ENCODE results near the gene MRPS5. TPM values are rescaled to one million over a fixed set of nuclear protein-coding genes. Genes with fewer than 3 reads are reported as not detected.
"Not testable (repeated sequence)": the region's sequence is repeated elsewhere in the genome, so short reads cannot be mapped to it uniquely, and the experiment has no call there.

MRPS5 gene
- polyA plus RNA-seq (ENCODE audit: insufficient read length in 4 of 4): 10 to 100 TPM; 64.5 to 94.9 (median 80.7) TPM

DNA sequence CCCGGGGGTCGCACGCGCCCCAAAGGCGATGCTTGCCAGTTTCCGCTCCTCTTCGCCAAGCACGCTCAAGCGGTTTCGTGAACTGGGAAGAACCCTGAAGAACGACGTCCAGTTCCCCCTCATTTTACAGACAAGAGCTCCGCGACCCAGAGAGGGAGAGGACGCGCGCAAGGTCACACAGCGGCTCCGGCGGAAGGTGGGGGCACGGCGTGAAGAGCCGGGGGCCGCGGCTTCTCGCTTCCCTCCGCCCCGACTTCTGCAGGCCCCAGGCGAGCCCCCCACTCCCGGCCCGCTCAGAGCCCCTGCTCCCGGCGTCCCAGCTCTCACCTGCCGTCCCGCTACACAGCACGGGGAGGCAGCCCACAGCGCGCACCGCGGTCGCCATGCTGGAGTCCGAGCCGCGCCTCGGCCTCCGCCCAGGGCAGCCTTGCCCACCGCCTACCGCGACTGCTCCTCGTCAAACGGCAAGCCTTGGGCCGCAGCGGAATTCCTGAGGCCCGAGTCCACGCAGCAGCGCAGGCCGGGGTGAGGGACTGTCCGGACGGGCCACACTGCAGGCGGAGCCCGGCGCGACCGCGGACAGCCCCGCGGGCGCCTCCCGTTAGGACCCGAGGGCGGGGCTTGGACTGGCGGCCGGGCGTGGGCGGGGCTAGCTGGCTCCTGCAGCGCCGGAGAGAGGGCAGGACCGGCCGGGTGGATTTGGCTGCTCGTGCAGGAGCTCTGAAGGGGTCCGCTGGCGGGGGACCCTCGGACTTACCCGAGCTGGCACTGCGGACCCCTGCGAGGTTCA lies at the start of gene MRPS5:
TSS of gene MRPS5 (minus strand) at position 402 of the 790 bp plus-strand sequence. CDS start at position 385, 17 bp downstream.
- DNase-seq (ENCODE audit: low read depth in 4 of 4, low spot score in 2 of 4): peak; percentile 63 to 75 (median 64)

DNA sequence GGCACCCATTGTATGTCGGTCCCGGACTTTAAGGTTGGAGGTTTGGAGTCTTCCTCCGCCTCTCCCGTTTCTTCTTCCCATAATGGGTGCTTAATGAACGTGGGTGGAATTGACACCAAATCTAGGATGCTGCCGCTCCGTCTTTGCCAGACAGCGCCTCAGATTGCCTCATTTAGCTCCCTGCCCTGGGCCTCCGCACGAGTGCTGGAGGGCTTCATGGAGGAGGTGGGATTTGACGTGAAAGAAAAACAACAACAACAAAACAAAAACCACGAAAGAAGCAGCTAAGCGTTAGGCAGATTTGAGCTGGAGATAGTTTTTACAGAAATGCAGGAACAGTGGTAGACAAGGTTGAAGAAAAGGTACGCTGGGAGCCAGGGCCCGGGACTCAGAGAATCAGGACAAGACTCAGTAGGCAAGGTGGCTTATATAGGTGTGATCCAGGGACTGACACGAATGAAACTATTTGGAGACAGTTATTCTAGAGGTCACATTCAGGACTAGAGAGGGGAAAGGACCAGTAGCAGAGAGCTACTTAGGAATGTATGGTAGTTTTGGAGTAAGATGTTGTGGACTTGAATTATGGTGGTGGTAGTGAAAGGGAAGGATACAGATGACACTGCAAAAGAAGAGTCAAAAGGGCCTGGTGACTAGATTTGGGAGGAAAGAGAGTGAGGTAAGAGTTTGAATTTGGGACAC lies 44.6 kb upstream of the MRPS5 start:
- no peak for DNase-seq (ENCODE audit: low read depth in 4 of 4, low spot score in 2 of 4)

DNA sequence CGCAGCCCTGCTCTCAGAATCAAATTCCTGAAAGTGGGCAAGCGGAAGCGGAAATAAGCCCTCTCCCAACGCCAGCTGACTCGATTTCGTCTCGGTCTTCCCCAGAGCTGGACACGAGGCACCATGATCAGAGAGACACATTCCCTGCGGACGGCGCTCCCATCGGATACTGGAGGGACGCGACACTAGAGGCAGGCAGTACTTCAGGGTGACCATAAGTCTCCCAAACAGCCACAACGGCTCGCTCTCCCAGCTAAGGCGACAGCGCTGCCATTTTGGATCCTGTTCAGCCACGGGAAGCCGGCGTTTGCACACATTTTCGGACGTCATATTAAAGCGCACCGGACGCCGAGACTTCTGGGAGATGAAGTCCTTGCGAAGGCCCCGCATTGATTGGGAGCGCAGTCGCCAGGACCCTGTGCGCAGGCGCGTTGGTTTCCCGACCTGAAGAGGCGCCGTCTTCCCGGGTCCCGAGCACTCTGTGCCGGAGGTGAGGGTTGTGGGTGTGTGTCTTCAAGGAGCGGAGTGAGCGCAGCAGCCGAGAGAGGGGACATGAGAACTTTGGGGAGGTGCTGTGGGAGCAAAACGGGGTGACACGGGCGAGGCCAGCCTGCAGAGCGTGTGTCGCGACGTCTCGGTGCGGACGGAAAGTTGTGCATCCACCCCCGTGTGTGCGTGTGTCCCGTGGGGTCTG lies 43.9 kb upstream of the MRPS5 start, which contains the start of gene ZNF2:
TSS of gene ZNF2 (plus strand) at position 439 of the 694 bp plus-strand sequence. CDS start 10,418 bp downstream, outside the sequence.
- peak; percentile 95 to 99 (median 96) for DNase-seq (ENCODE audit: low read depth in 4 of 4, low spot score in 2 of 4)

DNA sequence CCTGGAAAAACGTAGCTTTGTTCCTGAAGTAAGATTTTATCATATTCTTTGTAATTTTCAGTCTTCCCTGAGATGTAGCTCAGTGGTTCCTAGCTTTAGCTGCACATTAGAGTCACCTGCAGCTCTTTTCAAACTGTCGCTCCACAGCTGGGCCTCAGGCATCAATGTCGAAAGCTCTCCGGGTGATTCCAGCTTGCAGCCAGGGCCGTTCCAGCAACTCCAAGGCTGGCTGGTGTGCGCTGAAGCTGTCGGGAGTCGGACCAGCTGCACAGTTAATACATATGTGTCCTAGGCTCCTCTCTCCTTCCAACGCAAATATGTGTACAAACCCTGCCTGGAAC lies 43.4 kb upstream of the MRPS5 start:
- DNase-seq (ENCODE audit: low read depth in 4 of 4, low spot score in 2 of 4): no peak

DNA sequence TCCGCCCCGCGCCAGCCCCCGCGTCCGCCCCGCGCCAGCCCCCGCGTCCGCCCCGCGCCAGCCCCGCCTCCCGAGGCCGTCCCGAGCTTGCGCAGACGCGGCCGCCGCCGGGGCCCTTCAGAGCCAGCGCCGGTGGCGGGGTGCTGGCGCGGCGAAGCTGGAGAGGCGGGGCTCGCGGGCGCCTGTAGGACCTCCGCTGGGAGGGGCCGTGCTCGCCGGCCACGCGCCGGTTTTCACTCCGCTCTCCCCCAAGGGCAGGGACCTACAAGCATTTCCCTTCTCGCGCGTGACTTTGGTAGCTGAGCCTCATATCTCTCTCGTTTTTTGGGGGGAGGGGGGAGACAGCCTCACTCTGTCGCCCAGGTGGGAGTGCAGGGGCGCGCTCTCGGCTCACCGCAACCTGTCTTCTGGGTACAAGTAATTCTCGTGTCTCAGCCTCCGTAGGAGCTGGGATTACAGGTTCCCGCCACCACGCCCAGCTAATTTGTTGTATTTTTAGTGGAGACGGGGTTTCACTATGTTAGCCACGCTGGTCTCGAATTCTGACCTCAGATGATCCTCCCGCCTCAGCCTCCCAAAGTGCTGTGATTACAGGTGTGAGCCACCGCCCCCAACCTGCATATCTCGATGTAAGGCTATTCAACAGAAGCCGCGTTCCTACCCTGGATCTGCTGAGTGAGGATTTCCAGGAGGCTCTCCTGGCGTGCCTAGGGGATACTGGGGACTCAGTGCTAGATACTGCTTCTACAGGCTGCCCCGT lies 38.3 kb upstream of the MRPS5 start, which contains the start of gene ZNF514:
TSS of gene ZNF514 (minus strand) at position 159 of the 760 bp plus-strand sequence. CDS start 6,595 bp downstream, outside the sequence.
- peak in 3 of 4 donors; percentile 42 to 47 (median 46) for DNase-seq (ENCODE audit: low read depth in 4 of 4, low spot score in 2 of 4)

DNA sequence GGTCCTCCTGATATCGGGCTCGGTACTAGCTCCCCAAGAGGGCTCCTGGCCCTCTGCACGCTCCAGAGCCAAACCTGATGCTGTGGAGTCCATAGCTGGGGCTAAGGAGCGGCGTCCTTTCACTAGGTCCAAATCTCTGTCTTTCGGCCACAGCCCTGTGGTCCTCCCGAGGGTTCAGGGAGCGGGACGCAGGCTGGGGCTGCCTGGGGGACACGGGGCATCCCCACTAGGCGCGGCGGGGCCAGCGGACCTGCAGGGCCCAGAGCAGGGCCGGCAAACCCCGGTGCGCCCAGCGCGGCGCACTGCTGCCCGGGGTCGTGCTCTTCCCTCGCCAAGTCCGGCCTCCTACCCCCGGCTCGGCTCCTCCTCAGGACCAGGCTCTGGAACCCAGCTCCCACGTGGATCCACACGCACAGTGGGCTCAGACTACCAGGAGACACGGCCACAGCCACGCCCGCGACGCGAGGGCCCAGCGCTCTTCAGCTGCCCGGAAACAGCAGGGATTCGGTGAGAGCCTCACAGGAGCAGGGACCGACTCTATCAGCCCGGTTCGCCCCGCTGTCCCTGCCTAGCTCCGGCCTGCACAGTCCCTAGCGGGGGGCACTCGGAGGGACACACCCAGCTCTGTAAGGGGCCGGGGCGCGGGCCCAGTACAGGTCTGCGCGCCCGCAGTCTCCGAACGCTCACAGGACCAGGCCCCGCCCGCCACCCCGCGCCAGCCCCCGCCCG lies 37.4 kb upstream of the MRPS5 start:
- DNase-seq (ENCODE audit: low read depth in 4 of 4, low spot score in 2 of 4): peak in 2 of 4 donors; percentile 12 to 37

DNA sequence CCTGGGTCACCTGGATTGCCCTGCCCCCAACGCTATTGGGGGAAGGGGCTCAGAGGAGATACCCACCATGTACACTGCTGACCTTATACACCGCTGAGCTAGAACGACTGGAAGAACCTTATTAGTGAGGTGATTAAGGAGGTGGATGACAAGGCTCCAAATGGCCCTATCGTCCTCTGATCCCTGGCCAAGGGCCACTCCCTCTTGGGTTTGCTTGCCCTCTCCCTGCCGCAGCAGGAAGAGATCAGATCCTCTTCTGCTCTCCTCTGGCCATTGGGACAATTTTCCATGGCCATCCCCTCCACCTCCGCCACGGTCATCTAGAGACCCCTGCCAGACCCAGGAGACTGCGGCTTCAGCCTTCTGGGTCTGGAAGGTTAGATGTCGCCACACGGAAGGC lies 36.8 kb upstream of the MRPS5 start:
- no peak for DNase-seq (ENCODE audit: low read depth in 4 of 4, low spot score in 2 of 4)

DNA sequence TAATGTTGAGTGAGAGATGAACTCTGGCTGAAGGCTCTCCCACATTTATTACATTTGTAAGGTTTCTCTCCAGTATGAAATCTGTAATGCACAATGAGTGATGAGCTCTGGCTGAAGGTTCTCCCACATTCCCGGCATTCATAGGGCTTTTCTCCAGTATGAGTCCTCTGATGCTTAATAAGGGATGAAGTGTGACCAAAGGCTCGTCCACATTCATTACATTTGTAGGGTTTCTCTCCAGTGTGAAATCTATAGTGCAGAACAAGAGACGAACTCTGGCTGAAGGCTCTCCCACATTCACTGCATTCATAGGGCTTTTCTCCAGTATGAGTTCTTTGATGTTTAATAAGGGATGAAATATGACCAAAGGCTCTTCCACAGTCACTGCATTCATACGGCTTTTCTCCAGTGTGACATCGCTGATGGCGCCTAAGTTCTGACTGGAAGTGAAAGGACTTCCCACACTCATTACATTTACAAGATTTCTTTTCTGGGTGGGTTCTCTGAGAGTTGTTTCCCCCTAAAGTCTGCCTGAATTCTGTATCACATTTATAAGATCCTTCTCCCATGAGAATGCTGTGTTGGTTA lies 27.9 kb upstream of the MRPS5 start:
- no peak for DNase-seq (ENCODE audit: low read depth in 4 of 4, low spot score in 2 of 4)

DNA sequence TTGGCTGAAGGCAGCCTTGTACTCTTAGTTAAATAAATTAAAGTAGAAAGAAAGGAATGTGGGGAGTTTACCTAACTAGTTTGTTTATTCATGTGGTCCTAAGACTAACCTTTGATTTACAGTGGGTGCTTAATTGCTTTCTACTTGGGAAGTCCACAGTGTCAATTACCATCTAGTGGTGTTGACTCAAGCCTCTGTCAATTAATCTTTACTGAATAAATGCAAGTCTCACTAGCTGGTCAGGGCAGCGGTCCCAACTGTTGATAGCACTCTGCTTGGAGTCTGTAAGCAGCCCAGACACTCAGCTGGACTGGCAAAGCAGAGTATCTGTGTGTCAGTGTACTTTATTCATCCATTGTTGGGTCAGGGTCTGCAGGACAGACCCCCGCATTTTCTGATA lies 22.2 kb upstream of the MRPS5 start:
- DNase-seq (ENCODE audit: low read depth in 4 of 4, low spot score in 2 of 4): no peak

DNA sequence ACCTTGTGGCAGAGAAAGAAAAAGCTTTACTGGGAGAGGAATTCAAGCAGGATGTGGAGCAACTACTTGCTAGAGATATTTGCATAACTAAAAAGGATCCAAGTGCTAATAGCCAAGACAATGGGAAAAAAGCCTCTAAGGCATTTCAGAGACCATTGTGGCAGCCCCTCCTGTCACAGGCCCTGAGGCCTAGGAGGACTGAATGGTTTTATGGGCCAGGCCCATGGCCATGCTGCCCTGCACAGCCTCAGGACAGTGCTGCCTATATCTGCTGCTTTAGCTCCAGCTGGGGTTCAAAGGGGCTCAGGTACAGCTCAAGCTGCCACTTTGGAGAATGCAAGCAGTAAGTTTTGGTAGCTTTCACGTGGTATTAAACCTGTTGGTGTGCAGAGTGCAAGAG lies 17.1 kb upstream of the MRPS5 start:
- DNase-seq (ENCODE audit: low read depth in 4 of 4, low spot score in 2 of 4): no peak

DNA sequence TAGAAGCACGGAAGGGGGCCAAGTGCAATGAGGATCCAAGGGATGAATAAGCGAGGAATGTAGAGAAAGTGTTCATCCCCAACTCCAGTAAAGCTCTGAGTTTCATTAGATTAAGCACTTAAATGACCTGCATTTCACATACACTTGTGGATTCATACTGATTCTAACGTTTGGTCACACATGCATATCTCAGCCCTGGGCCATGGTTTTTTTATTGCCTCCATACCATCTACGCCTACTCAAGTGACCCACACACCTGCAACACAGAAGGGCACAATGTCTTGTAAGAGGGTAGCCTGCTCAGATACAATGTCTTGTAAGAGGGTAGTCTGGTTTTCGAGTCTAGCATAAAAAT lies 566 bp upstream of the MRPS5 start:
- DNase-seq (ENCODE audit: low read depth in 4 of 4, low spot score in 2 of 4): peak in 2 of 4 donors; percentile 7 to 47

DNA sequence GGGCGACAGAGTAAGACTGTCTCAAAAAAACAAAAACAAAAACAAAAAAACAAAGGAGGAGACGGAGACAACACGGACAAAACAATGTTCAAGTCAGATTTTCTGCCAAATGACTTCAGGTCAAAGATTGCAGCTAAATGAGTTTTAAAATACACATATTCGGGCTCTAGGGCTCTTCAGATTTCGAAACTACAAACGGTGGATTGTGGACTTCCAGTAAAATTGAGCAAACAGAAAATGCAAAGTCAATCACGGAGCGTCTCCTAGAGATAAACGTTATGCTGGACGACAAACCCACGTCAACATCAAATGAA lies 558 bp downstream of the MRPS5 start:
- DNase-seq (ENCODE audit: low read depth in 4 of 4, low spot score in 2 of 4): peak; percentile 4 to 23 (median 10)

DNA sequence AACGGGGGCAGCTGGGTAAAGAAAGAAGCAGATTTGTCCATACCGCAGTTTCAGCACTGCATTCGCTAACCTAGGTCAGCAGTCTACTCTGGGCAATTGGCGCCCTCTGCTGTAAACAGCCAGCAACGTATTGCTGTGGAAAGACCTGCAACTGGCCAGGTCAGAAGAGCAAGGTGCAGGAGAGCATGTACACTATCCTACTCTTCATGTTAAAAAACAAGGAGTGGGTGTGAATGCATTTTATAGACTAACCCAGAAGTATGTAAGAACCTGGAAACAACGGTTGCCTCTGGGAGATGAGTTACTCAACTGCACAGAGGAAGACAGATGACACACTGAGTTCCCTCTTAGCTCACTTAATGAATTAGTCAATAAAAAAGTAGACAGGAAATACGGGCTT lies 6.2 kb downstream of the MRPS5 start:
- peak; percentile 27 to 58 (median 30) for DNase-seq (ENCODE audit: low read depth in 4 of 4, low spot score in 2 of 4)

DNA sequence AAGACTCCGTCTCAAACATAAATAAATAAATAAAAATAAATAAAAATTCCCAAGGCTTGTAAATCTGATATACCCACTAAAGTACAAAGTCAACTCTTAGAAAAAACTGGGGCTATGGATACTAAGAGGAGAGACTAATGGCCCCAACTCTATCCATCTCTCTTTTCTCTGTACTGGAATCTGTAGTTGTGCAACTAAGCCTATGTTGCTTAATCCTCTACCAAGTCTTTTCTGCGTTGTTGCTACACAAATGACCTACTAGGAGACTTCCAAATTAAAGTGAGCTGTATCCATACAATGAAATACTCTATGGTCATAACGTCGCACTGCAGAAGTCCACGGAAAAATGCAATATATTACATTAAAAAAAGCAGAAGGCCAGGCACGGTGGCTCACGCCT lies 8.1 kb downstream of the MRPS5 start:
- DNase-seq (ENCODE audit: low read depth in 4 of 4, low spot score in 2 of 4): no peak

DNA sequence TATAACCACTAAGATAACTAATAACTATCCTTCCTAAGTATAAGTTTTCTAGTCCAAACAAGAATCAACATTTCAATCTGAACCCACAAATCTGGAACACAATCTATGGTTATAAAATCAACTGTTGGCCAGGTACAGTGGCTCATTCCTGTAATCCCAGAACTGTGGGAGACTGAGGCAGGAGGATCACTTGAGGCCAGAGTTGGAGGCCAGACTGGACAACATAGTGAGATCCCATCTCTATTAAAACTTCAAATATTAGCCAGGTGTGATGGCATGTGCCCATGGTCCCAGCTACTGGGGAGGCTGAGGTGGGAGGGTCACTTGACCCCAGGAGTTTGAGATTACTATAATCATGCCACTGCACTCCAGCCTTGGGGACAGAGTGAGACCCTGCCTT lies 11.2 kb downstream of the MRPS5 start:
- DNase-seq (ENCODE audit: low read depth in 4 of 4, low spot score in 2 of 4): no peak

DNA sequence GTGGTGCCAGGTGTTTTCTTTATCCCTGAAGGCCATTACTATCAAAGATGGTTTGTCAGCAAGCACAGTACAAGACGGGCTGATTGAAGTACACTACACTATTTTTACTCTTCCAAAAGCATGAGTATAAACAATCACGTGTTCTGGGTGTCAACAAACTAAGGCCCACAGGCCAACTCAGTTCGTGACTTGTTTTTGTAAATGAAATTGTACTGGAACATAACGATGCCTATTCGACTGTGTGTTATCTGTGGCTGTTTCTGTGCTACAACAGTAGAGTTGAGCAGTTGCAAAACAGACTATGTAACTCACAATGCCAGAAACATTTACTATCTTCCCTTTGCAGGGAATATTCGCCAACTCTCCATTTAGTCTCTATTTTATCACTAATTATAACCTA lies 12.3 kb downstream of the MRPS5 start:
- no peak for DNase-seq (ENCODE audit: low read depth in 4 of 4, low spot score in 2 of 4)

DNA sequence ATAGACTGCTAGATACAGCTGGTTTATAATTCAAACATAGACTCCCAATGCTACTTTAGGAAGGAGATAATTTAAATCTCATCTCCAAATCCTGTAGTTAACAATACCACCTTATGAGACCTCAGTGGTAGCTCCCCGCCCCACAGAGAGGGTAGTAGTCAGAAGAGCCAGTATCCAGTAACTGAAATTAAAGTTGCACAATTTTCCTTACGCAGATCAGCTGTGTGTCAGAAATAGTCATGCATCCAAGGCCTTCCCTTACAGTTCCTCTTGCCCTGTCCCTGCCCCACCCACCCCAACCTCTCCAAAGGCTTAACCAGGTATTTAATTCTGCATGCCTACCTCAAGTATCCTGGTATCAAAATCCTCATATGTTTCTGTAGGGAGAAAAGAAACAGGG lies 15.5 kb downstream of the MRPS5 start:
- DNase-seq (ENCODE audit: low read depth in 4 of 4, low spot score in 2 of 4): no peak

DNA sequence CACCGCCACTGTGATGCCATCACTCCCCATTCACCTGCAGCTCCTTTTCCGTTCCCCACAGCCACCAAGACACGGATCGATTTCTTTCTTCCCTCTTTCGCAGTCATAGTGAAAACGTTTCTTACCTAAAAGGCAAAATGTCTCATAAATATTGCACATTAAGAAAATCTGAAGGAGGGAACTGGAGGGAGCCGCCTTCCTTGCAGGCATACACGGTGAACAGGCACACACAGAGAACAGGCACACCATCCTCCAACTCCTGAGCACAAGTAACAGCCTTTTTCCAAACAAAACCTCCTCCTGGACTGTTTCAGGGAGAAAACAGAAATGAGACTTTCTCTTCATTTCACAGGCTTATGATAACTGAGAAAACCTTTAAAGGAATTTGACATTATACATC lies 17.0 kb downstream of the MRPS5 start:
- DNase-seq (ENCODE audit: low read depth in 4 of 4, low spot score in 2 of 4): no peak

DNA sequence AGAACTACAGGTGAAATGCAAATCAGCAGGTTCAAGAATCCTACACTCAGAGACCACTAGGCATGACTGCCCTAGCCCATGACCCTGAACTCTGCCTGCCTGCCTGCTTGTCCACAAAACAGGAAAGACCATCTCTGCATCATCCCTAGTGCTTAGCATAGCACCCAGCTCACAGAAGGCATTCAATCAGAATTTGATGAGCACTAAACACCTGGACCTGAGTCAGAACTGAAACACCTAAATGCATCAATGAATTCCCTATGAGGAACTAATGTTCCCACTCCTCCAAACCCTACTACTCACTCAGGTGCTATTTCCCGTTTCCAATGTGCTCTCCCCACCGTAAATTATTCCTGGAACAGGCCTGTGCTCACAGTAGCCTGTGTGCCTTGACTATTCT lies 21.7 kb downstream of the MRPS5 start:
- no peak for DNase-seq (ENCODE audit: low read depth in 4 of 4, low spot score in 2 of 4)

DNA sequence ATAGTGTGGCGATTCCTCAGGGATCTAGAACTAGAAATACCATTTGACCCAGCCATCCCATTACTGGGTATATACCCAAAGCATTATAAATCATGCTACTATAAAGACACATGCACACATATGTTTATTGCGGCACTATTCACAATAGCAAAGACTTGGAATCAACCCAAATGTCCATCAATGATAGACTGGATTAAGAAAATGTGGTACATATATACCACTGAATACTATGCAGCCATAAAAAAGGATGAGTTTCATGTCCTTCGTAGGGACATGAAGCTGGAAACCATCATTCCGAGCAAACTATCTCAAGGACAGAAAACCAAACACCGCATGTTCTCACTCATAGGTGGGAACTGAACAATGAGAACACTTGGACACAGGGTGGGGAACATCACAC lies 23.3 kb downstream of the MRPS5 start:
- not testable (repeated sequence) for DNase-seq (ENCODE audit: low read depth in 4 of 4, low spot score in 2 of 4)
